K562 (cell line): ENCODE measurements around the gene RRAD. TPM values are rescaled to one million over a fixed set of nuclear protein-coding genes. Genes with fewer than 3 reads are reported as not detected.

Experiments used
- KDM4B ChIP-seq, 2 experiments: fragments of 450-650 bp in 1 of 2; sonication (generic) in 1 of 2; IDR thresholded peaks; 2 replicates each; pipeline ENCODE4 v1.6.1; 2016 to 2017; ENCODE audit warnings: borderline replicate concordance in 2 of 2, antibody characterized with exemption in 1 of 2, low read depth in 1 of 2, mild to moderate bottlenecking in 1 of 2
- NFE2L1 ChIP-seq: fragments of 450-650 bp; IDR thresholded peaks from 2 replicates; pipeline ENCODE4 v1.6.1; 2016; ENCODE audit warnings: missing genetic modification characterization, low read depth, mild to moderate bottlenecking, missing compliant biosample characterization, moderate library complexity, borderline replicate concordance
- TCF7L2 ChIP-seq: fragments of 150-350 bp; IDR thresholded peaks from 2 replicates; pipeline ENCODE4 v1.6.1; 2016; ENCODE audit warnings: low read depth, mild to moderate bottlenecking, low read length, moderate library complexity
- TFAP4 ChIP-seq: sonication (generic); formaldehyde crosslinking; IDR thresholded peaks from 2 replicates; pipeline ENCODE4 v1.8.0; 2022; ENCODE audit warnings: missing genetic modification reagents, mild to moderate bottlenecking, moderate library complexity, borderline replicate concordance
- ZNF143 ChIP-seq: sonication (generic); formaldehyde crosslinking; IDR thresholded peaks from 2 replicates; pipeline ENCODE4 v1.9.0; 2022; ENCODE audit warnings: mild to moderate bottlenecking, missing genetic modification reagents
- ZNF41 ChIP-seq: fragments of 250-450 bp; sonication (Bioruptor Pico); conservative IDR thresholded peaks from 2 replicates; pipeline ENCODE4 v1.4.0; 2020; ENCODE audit warnings: mild to moderate bottlenecking
- ZNF695 ChIP-seq: fragments of 450-650 bp; formaldehyde crosslinking; IDR thresholded peaks from 2 replicates; pipeline ENCODE4 v1.4.0; 2020; ENCODE audit warnings: mild to moderate bottlenecking, moderate library complexity
- polyA plus RNA-seq, 8 experiments: library from polyadenylated mRNA; depleted of rRNA in 4 of 8; stranded (reverse) in 5 of 8; unstranded in 3 of 8; fragments of >200 nt; fragmentation: Nextera tagmentation in 2 of 8; fragmentation: Illumina TruSeq in 1 of 8; extraction: Ambion mirVana in 2 of 8; extraction: Trizol in 1 of 8; gene quantifications; 2 replicates each; pipeline versions ENCODE4 v1.2.1 to v1.2.3, GENCODE V29; 2011 to 2014; ENCODE audit warnings: inconsistent platforms in 1 of 8, missing spikeins in 1 of 8
- total RNA-seq, 7 experiments: library from RNA; depleted of rRNA in 6 of 7; stranded (reverse); fragments of >200 nt in 6 of 7; fragmentation: Illumina TruSeq in 2 of 7; extraction: Trizol in 2 of 7; gene quantifications; 2 replicates each; pipeline versions ENCODE4 v1.2.1 to v1.2.3, GENCODE V29; 2011 to 2021; ENCODE audit warnings: low replicate concordance in 1 of 7
- TF ChIP-seq, protein P1 (sequence below): fragments of 450-650 bp; formaldehyde crosslinking; IDR thresholded peaks from 2 replicates; pipeline ENCODE4 v1.4.0; 2020; ENCODE audit warnings: mild to moderate bottlenecking, mixed read lengths

The RRAD gene
- total and polyA plus RNA-seq, 9 of the 15 experiments (the other 6 are each of a cell fraction or from before 2014, with no cell fraction given): 0.09 to 0.20 (median 0.13) TPM; not detected in 5

GRCh38 chr16:66920299-66920590 is 5.1 kb downstream of the RRAD start (continued):
- TF ChIP-seq TCF7L2 (no peak), TFAP4 (CRISPR knock-in tag) (no peak), ZNF695 (no peak), NFE2L1 (tag) (no peak), ZNF41 (CRISPR knock-in tag) (no peak), ZNF143 (CRISPR knock-in tag) (no peak), KDM4B (IDR thresholded peaks at IDR 0.05; ENCODE audit: borderline replicate concordance in 2 of 2, low read depth in 1 of 2) (no peak)
- TF ChIP-seq, protein P1, sequence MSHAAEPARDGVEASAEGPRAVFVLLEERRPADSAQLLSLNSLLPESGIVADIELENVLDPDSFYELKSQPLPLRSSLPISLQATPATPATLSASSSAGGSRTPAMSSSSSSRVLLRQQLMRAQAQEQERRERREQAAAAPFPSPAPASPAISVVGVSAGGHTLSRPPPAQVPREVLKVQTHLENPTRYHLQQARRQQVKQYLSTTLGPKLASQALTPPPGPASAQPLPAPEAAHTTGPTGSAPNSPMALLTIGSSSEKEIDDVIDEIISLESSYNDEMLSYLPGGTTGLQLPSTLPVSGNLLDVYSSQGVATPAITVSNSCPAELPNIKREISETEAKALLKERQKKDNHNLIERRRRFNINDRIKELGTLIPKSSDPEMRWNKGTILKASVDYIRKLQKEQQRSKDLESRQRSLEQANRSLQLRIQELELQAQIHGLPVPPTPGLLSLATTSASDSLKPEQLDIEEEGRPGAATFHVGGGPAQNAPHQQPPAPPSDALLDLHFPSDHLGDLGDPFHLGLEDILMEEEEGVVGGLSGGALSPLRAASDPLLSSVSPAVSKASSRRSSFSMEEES (CRISPR knock-in tag): no peak
